Uterus (tissue), 2 donors: ENCODE data around the gene GGCX.

Experiments used
- CTCF ChIP-seq, 4 experiments: fragments of 200-600 bp in 2 of 4; fragments of 450-650 bp in 2 of 4; sonication (generic) in 2 of 4; IDR thresholded peaks; one replicate each; pipeline ENCODE4 v1.5.1; 2016 to 2019; ENCODE audit warnings: antibody characterized with exemption in 4 of 4, mild to moderate bottlenecking in 2 of 4, moderate library complexity in 1 of 4
- POLR2A ChIP-seq, 2 donors: fragments of 450-650 bp; IDR thresholded peaks; one replicate each; pipeline ENCODE4 v1.6.1; 2016; ENCODE audit warnings: antibody characterized with exemption in 2 of 2, mild to moderate bottlenecking in 1 of 2, moderate library complexity in 1 of 2

DNA sequence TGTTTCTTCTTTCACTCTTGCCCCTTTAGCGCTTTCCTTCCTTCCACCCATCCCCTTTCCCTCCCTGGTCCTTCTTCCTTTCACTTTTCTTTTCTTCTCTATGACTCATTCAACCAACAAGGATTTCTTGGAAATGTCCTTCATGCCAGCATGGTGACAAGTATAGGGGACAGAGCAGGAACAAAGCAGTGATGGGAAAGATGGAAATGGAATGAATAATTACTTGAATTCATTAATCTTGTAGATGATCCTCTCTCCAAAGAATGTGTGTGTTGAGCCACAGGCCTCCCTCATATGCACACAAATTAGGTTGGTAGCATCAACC is 24.4 kb upstream of the GGCX start:
- TF ChIP-seq POLR2A (IDR thresholded peaks at IDR 0.05): no peak
- TF ChIP-seq CTCF (IDR thresholded peaks at IDR 0.05): no peak
